Erythroblast (primary cell): ENCODE measurements around the gene COPS7A.

Source experiments
- GATA1 ChIP-seq: IDR thresholded peaks from 2 replicates; pipeline ENCODE4 v1.6.1; 2011; ENCODE audit warnings: low read depth, mild to moderate bottlenecking, control low read depth, low read length, moderate library complexity
- POLR2A ChIP-seq: IDR thresholded peaks from 2 replicates; pipeline ENCODE4 v1.6.1; 2011; ENCODE audit warnings: mild to moderate bottlenecking, low read length

GRCh38 chr12:6765048-6765633, 41.3 kb downstream of the COPS7A start:
- peak; percentile 39 for TF ChIP-seq POLR2A
- TF ChIP-seq GATA1, result peak; percentile 33
